Hepatocyte (in vitro differentiated cells): ENCODE data around the gene NPLOC4.

ENCODE experiments used
- EZH2 ChIP-seq: fragments of 200-600 bp; sonication (generic); IDR thresholded peaks from 2 replicates; pipeline ENCODE4 v1.6.1; 2016; ENCODE audit warnings: antibody characterized with exemption, mild to moderate bottlenecking, borderline replicate concordance
- EZH2phosphoT487 ChIP-seq: fragments of 200-600 bp; sonication (generic); IDR thresholded peaks from one replicate; pipeline ENCODE4 v1.6.1; 2018; ENCODE audit warnings: antibody characterized with exemption, mild to moderate bottlenecking, low read depth, moderate library complexity; ENCODE audit not compliant: unreplicated experiment, severe bottlenecking
- TF ChIP-seq, protein P1 (sequence below): fragments of 200-600 bp; sonication (generic); IDR thresholded peaks from 2 replicates; pipeline ENCODE4 v1.5.1; 2016; ENCODE audit warnings: antibody characterized with exemption, mild to moderate bottlenecking; ENCODE audit not compliant: poor library complexity

GRCh38 chr17:81564778-81565177 lies 72.1 kb downstream of the NPLOC4 start:
- TF ChIP-seq, protein P1, sequence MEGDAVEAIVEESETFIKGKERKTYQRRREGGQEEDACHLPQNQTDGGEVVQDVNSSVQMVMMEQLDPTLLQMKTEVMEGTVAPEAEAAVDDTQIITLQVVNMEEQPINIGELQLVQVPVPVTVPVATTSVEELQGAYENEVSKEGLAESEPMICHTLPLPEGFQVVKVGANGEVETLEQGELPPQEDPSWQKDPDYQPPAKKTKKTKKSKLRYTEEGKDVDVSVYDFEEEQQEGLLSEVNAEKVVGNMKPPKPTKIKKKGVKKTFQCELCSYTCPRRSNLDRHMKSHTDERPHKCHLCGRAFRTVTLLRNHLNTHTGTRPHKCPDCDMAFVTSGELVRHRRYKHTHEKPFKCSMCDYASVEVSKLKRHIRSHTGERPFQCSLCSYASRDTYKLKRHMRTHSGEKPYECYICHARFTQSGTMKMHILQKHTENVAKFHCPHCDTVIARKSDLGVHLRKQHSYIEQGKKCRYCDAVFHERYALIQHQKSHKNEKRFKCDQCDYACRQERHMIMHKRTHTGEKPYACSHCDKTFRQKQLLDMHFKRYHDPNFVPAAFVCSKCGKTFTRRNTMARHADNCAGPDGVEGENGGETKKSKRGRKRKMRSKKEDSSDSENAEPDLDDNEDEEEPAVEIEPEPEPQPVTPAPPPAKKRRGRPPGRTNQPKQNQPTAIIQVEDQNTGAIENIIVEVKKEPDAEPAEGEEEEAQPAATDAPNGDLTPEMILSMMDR = no peak
- no peak for TF ChIP-seq EZH2
- TF ChIP-seq EZH2phosphoT487 = no peak
